AG10803 (cell line): ENCODE results near the gene PSG5.
"Not testable (repeated sequence)": the region's sequence is repeated elsewhere in the genome, so short reads cannot be mapped to it uniquely, and the experiment has no call there.

Experiments used
- DNase-seq: peaks from one replicate; pipeline ENCODE4 v3.0.0; 2010; ENCODE audit warnings: low read depth
- H3K4me3 ChIP-seq: 2 replicates; pipeline ENCODE4 v1.5.1; 2011; ENCODE audit warnings: mild to moderate bottlenecking, low read length, control low read depth
- CTCF ChIP-seq: conservative IDR thresholded peaks from 2 replicates; pipeline ENCODE4 v1.5.1; 2011; ENCODE audit warnings: mild to moderate bottlenecking, low read length, control low read depth, inconsistent platforms

Gene PSG5

GRCh38 chr19:43201337-43201801 lies 15.0 kb upstream of the PSG5 start:
- peak; percentile 91 for DNase-seq
- not testable (repeated sequence) for H3K4me3 ChIP-seq

GRCh38 chr19:43198686-43199419 lies 12.5 kb upstream of the PSG5 start:
- H3K4me3 ChIP-seq, DNase-seq: not testable (repeated sequence)
- peak; percentile 17 for TF ChIP-seq CTCF

GRCh38 chr19:43197666-43198397 lies 11.5 kb upstream of the PSG5 start:
- not testable (repeated sequence) for H3K4me3 ChIP-seq, DNase-seq

GRCh38 chr19:43194397-43194796 lies 8.1 kb upstream of the PSG5 start:
- not testable (repeated sequence) for DNase-seq, H3K4me3 ChIP-seq

GRCh38 chr19:43192381-43193155 lies 6.2 kb upstream of the PSG5 start:
- H3K4me3 ChIP-seq, DNase-seq: not testable (repeated sequence)

GRCh38 chr19:43188092-43188491 lies 1.8 kb upstream of the PSG5 start:
- not testable (repeated sequence) for DNase-seq, H3K4me3 ChIP-seq
- TF ChIP-seq CTCF, result peak; percentile 52

GRCh38 chr19:43181869-43182771 lies 4.2 kb downstream of the PSG5 start:
- DNase-seq, result peak; percentile 98
- H3K4me3 ChIP-seq, result not testable (repeated sequence)

GRCh38 chr19:43179569-43180147 lies 6.7 kb downstream of the PSG5 start:
- H3K4me3 ChIP-seq, DNase-seq: not testable (repeated sequence)
- peak; percentile 4; the same call in 1 of the 2 replicates for TF ChIP-seq CTCF

GRCh38 chr19:43178577-43178976 lies 7.8 kb downstream of the PSG5 start:
- DNase-seq, H3K4me3 ChIP-seq: not testable (repeated sequence)

- not testable (repeated sequence) for H3K4me3 ChIP-seq
- DNase-seq, result peak; percentile 68
Observed at GRCh38 chr19:43165906-43166305, 20.4 kb downstream of the PSG5 start.

GRCh38 chr19:43163135-43163534 lies 23.2 kb downstream of the PSG5 start:
- not testable (repeated sequence) for H3K4me3 ChIP-seq, DNase-seq

GRCh38 chr19:43162261-43162660 lies 24.1 kb downstream of the PSG5 start:
- DNase-seq, result peak; percentile 18
- H3K4me3 ChIP-seq, result not testable (repeated sequence)
